T-helper 2 cell treated with Interferon-gamma antibody and Interleukin-4, amounts not matched to agents 100 ng/mL and 5 ng/mL, for 36 hours (primary cell): ENCODE measurements around the gene RPL9. TPM values are rescaled to one million over a fixed set of nuclear protein-coding genes. Genes with fewer than 3 reads are reported as not detected.
"Not testable (repeated sequence)": the region's sequence is repeated elsewhere in the genome, so short reads cannot be mapped to it uniquely, and the experiment has no call there.

Experiments used
- intact Hi-C: fragments of 100-400 bp; cut with micrococcal nuclease; formaldehyde crosslinking; loops from one replicate; pipeline ENCODE4 v1.15.1; 2023
- total RNA-seq: library from RNA; stranded (reverse); gene quantifications from 2 replicates; pipeline ENCODE4 v1.2.3, GENCODE V29; 2022

The RPL9 gene
- total RNA-seq, 1 donor from 2014 or later, result 1,381 TPM

- intact Hi-C loops, result no loop called here
These were observed 29.0 kb downstream of the RPL9 start for GRCh38 chr4:39429476-39430334.

DNA sequence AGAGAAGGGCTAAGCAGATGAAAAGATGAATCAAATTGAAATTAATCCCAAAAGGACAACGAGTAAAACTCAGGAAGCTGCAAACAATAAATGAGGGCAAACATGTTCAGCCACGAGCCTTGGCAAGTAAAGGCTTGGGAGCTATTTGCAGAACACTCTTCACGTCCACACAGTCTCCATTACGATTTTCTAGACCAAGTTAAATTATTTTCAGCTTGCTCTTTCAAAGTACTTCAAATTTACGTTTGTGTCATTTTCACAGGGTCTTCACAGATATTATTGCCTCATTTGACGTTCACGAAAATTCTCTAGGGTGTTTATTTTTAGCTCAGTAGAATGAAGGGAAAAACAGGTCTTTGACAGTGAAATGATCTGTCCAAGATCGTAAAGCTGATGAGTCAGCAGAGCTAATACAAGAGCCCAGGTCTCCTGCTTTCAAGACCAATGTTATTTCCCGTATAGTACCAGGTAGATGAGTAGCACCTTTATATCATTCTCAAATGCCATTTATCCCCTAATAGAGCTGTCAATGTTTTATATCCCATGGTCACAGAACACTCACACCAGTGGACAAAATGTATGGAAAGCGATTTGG lies 31.1 kb downstream of the RPL9 start:
- intact Hi-C loops, result no loop called here

- intact Hi-C loops, result no loop called here
These were observed 32.0 kb downstream of the RPL9 start for GRCh38 chr4:39426728-39427127.

DNA sequence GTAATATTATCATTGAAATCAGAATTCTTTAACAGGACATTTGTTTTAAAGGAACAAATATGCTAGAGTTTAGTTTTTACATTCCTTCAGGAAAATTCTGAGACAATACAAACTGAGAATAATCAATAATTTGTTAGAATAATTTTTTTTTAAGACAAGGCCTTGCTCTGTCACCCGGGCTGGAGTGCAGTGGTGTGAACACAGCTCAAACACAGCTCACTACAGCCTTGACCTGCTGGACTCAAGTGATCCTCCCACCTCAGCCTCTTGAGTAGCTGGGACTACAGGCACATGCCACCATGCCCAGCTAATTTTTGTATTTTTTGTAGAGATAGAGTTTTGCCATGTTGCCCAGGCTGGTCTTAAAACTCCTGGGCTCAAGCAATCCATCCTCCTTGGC lies 33.4 kb downstream of the RPL9 start:
- intact Hi-C loops, result not testable (repeated sequence)

- intact Hi-C loops, result no loop called here
These were observed 36.5 kb downstream of the RPL9 start for GRCh38 chr4:39422247-39422646.

GRCh38 chr4:39415678-39416283 lies 42.9 kb downstream of the RPL9 start:
- intact Hi-C loops, result no loop called here

DNA sequence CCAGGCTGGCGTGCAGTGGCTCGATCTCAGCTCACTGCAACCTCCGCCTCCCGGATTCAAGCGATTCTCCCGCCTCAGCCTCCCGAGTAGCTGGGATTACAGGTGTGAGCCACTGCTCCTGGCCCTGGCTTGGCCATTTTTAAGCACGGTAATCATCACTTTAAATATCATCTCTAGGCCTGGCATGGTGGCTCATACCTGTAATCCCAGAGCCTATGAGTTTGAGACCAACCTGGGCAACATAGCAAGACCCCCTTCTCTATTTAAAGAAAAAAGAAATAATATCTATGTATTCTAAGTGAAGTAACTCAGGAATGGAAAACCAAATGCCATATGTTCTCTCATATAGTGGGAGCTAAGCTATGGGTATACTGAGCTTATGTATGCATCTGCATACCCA lies 47.2 kb downstream of the RPL9 start:
- intact Hi-C loops, result not testable (repeated sequence)

GRCh38 chr4:39410415-39410814 lies 48.3 kb downstream of the RPL9 start:
- intact Hi-C loops, result no loop called here

DNA sequence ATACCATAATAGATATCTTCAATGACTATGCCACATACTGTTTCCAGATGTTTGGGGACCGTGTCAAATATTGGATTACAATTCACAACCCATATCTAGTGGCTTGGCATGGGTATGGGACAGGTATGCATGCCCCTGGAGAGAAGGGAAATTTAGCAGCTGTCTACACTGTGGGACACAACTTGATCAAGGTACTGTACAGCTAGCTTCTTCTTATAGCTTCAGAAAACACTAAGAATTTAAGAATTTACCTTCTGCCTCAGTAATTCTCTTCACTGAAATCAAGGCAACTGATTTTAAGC lies 51.2 kb downstream of the RPL9 start:
- intact Hi-C loops, result no loop called here

DNA sequence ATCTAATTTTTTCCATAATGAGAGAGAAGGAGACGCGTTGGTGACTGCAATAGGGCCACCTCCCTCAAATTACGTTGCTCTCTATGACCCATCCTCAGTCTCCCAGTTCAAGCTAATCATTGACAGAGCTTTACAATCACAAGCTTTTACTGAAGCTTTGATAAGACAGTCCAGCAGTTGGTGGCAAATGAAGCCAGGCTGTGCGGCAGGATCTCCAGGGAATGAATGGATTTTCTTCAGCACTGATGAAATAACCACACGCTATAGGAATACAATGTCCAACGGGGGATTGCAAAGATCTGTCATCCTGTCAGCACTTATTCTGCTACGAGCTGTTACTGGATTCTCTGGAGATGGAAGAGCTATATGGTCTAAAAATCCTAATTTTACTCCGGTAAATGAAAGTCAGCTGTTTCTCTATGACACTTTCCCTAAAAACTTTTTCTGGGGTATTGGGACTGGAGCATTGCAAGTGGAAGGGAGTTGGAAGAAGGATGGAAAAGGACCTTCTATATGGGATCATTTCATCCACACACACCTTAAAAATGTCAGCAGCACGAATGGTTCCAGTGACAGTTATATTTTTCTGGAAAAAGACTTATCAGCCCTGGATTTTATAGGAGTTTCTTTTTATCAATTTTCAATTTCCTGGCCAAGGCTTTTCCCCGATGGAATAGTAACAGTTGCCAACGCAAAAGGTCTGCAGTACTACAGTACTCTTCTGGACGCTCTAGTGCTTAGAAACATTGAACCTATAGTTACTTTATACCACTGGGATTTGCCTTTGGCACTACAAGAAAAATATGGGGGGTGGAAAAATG lies 51.7 kb downstream of the RPL9 start, which contains the start of gene KLB:
TSS of gene KLB (plus strand) at position 168 of the 821 bp plus-strand sequence. CDS start at position 188, 20 bp downstream.
- intact Hi-C loops, result no loop called here

Other genes with a start within 250 kb of the RPL9 start
- gene RFC1, start 92.6 kb downstream of the RPL9 start, total RNA-seq, result 64.9 and 68.5 TPM in 2 replicates
- not detected in 2 replicates for gene KLB, start 52.0 kb downstream of the RPL9 start, total RNA-seq
- gene LIAS, start 134 bp upstream of the RPL9 start, total RNA-seq, result 14.3 and 16.5 TPM in 2 replicates
- 24.2 and 25.9 TPM in 2 replicates for gene UGDH, start 68.5 kb upstream of the RPL9 start, total RNA-seq
- 2.6 and 4.1 TPM in 2 replicates for gene SMIM14, start 179.9 kb upstream of the RPL9 start, total RNA-seq
- 73.6 and 76.0 TPM in 2 replicates for gene UBE2K, start 239.2 kb upstream of the RPL9 start, total RNA-seq